Measurements from ENCODE around the gene NHLRC2. TPM values are rescaled to one million over a fixed set of nuclear protein-coding genes. Genes with fewer than 3 reads are reported as not detected.

NHLRC2 gene
- total RNA-seq, 2 donors from 2014 or later = 37.7 to 54.9 TPM

DNA sequence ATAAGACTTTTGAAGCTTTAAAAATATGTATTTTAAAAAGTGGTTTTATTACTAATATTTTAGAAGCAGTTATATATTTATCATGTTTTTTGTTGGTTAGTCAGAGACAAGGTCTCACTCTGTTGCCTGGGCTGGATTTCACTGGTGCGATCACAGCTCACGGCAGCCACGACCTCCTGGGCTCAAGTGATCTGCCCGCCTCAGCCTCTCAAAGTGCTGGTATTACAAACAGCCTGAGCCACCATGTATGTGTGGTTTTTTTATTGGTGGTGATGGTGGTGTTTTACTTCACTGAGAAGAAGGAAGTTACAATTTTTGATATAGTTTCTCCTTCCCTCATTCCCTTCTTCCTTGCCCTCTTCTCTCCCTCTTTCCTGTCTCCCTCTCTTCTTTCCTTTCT, 13.4 kb downstream of the NHLRC2 start:
- DNase-seq = no peak
- WGBS, 2 experiments (ENCODE audit: insufficient coverage in 1 of 2, insufficient read length in 1 of 2) = 98% methylated on average over 4 of the region's 4 CpGs; no CpG with 5 or more reads in 1 of the 2 experiments
- Mint-ChIP-seq H3K27me3 (ENCODE audit: insufficient read depth) (no peaks in the 10 kb centered on the region), H3K36me3 (ENCODE audit: low read depth) (peaks cover 39% of the 10 kb centered on the region), H3K4me1 (no peaks in the 10 kb centered on the region), H3K27ac (no peak overlapping the region), H3K4me3 (no peak overlapping the region), H3K9me3 (peaks cover 8% of the 10 kb centered on the region)
- H3K4me1 ChIP-seq (ENCODE audit: control insufficient read depth, insufficient read depth, low read length) = no peaks in the 10 kb centered on the region
- peaks cover 15% of the 10 kb centered on the region for H3K9me3 ChIP-seq (ENCODE audit: control insufficient read depth, low read length)
- H3K27me3 ChIP-seq (ENCODE audit: control insufficient read depth, insufficient read depth, low read length, poor library complexity, severe bottlenecking) = no peaks in the 10 kb centered on the region
- no peak overlapping the region for H3K9ac ChIP-seq (ENCODE audit: extremely low read depth, low read length, poor library complexity, severe bottlenecking)
- no peak overlapping the region for H3K27ac ChIP-seq (ENCODE audit: low read depth, low read length)
- no peak overlapping the region for H3K4me3 ChIP-seq (ENCODE audit: low read length)
- H3K36me3 ChIP-seq (ENCODE audit: control insufficient read depth, insufficient read depth, low read length) = peaks cover 55% of the 10 kb centered on the region
- no peak for TF ChIP-seq CTCF (conservative IDR thresholded peaks at IDR 0.05)

DNA sequence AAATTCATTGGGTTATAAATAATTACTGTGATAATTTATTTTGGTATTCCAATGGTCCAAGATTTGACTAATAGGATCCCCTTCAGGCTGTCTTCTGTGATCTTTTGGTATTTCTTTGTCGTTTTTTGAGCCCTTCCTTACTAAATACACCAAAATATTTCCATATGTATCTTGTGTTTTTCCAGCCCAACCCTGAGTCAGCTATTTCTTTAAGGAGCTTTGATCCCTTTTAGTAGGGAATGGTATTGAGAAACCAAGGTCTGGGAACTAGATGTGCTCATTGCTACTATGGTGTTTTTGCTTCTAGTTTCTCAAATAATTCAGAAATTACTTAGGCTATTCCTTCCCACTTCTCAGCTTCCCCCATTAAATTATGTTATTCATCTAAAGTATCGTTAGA, 15.3 kb downstream of the NHLRC2 start:
- Mint-ChIP-seq H3K4me1 (no peaks in the 10 kb centered on the region), H3K4me3 (no peak overlapping the region)
- no peak overlapping the region for H3K27ac ChIP-seq (ENCODE audit: low read depth, low read length)

DNA sequence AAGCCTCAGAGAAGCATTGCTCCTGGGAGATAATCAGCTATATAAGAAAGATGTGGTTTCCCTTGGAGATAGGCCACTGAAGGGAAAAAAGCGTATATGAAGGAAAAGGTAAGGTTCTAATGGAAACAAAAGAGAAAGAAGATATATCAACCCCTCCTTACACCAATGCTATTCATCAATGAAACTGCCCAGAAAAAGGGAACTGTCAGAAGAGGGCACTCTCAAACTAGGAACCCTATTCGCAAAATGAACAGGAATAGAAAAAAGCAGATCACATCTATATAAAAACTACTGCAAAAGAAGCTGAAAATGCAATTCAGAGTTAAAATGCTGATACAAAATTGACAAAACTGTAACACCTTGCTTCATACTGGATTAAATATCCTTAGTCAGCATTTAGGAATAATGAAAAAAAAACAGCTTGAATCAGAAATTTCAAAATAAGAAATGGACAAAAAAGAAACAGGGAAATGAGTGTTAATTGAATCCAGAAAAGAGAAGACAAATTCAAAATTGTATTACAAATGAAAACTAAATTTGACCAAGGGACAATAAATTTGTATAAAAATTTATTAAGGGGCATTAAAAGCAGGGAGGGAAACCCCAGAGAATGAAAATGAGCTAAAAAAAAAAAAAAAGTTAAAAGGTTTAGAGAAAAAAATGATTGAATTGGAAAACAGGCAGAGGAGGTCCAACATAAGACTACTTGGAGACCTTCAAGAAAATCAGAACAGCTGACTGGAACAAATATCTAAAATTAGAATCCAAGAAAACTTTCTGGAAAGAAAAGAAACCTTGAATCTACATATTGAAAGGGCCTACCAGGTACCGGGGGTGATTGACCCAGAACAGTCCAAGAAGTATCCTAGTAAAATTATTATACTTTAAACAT, 17.9 kb downstream of the NHLRC2 start:
- DNase-seq = no peak
- Mint-ChIP-seq H3K9me3 (peaks cover 8% of the 10 kb centered on the region), H3K4me3 (no peak overlapping the region), H3K4me1 (no peaks in the 10 kb centered on the region), H3K27me3 (ENCODE audit: insufficient read depth) (no peaks in the 10 kb centered on the region), H3K27ac (no peak overlapping the region), H3K36me3 (ENCODE audit: low read depth) (peaks cover 24% of the 10 kb centered on the region)
- no peak for TF ChIP-seq CTCF (conservative IDR thresholded peaks at IDR 0.05)
- Histone ChIP-seq H3K27me3 (ENCODE audit: control insufficient read depth, insufficient read depth, low read length, poor library complexity, severe bottlenecking) (no peaks in the 10 kb centered on the region), H3K9me3 (ENCODE audit: control insufficient read depth, low read length) (peaks cover 17% of the 10 kb centered on the region), H3K36me3 (ENCODE audit: control insufficient read depth, insufficient read depth, low read length) (peaks cover 36% of the 10 kb centered on the region), H3K27ac (ENCODE audit: low read depth, low read length) (no peak overlapping the region), H3K4me3 (ENCODE audit: low read length) (no peak overlapping the region), H3K4me1 (ENCODE audit: control insufficient read depth, insufficient read depth, low read length) (no peaks in the 10 kb centered on the region), H3K9ac (ENCODE audit: extremely low read depth, low read length, poor library complexity, severe bottlenecking) (no peak overlapping the region)
- 95 to 100% methylated on average over 1 to 2 of the region's 3 CpGs for WGBS, 2 experiments (ENCODE audit: insufficient coverage in 1 of 2, insufficient read length in 1 of 2)

More for the DNA sequence above, 15.3 kb downstream of the NHLRC2 start:
- no peak for TF ChIP-seq CTCF (conservative IDR thresholded peaks at IDR 0.05)
- Histone ChIP-seq H3K9ac (ENCODE audit: extremely low read depth, low read length, poor library complexity, severe bottlenecking) (no peak overlapping the region), H3K36me3 (ENCODE audit: control insufficient read depth, insufficient read depth, low read length) (peaks cover 42% of the 10 kb centered on the region), H3K4me1 (ENCODE audit: control insufficient read depth, insufficient read depth, low read length) (no peaks in the 10 kb centered on the region), H3K9me3 (ENCODE audit: control insufficient read depth, low read length) (peaks cover 17% of the 10 kb centered on the region), H3K4me3 (ENCODE audit: low read length) (no peak overlapping the region), H3K27me3 (ENCODE audit: control insufficient read depth, insufficient read depth, low read length, poor library complexity, severe bottlenecking) (no peaks in the 10 kb centered on the region)
- DNase-seq = no peak
- Mint-ChIP-seq H3K9me3 (peaks cover 8% of the 10 kb centered on the region), H3K27me3 (ENCODE audit: insufficient read depth) (no peaks in the 10 kb centered on the region), H3K27ac (no peak overlapping the region), H3K36me3 (ENCODE audit: low read depth) (peaks cover 29% of the 10 kb centered on the region)
- WGBS, 2 experiments (ENCODE audit: insufficient coverage in 1 of 2, insufficient read length in 1 of 2) = 100% methylated on average over 1 of the region's 2 CpGs; no CpG with 5 or more reads in 1 of the 2 experiments
